Uterus (tissue), 4 donors: Measurements from ENCODE around the gene KLHL12. TPM values are rescaled to one million over a fixed set of nuclear protein-coding genes. Genes with fewer than 3 reads are reported as not detected.
"Not testable (repeated sequence)": the region's sequence is repeated elsewhere in the genome, so short reads cannot be mapped to it uniquely, and the experiment has no call there.

Experiments used
- DNase-seq, 2 donors: peaks; one replicate each; pipeline ENCODE4 v3.0.0-alpha.2; 2019 to 2020
- H3K27ac ChIP-seq, 2 donors: fragments of 200-600 bp; sonication (generic); 1 replicate in 1 of 2; 2 replicates in 1 of 2; pipeline ENCODE4 v1.5.1; 2016 to 2018
- H3K27me3 ChIP-seq, 2 donors: fragments of 200-600 bp; sonication (generic); one replicate each; pipeline ENCODE4 v1.5.1; 2018 to 2019; ENCODE audit warnings: control low read depth in 1 of 2
- H3K36me3 ChIP-seq, 2 donors: fragments of 200-600 bp; sonication (generic); one replicate each; pipeline ENCODE4 v1.5.1; 2019; ENCODE audit warnings: control low read depth in 1 of 2
- H3K4me1 ChIP-seq, 2 donors: fragments of 200-600 bp; sonication (generic); one replicate each; pipeline ENCODE4 v1.5.1; 2018 to 2019; ENCODE audit warnings: control low read depth in 1 of 2
- H3K4me3 ChIP-seq, 2 donors: fragments of 200-600 bp; sonication (generic); 1 replicate in 1 of 2; 2 replicates in 1 of 2; pipeline ENCODE4 v1.5.1; 2018 to 2019; ENCODE audit warnings: mild to moderate bottlenecking in 1 of 2
- H3K9me3 ChIP-seq, 2 donors: fragments of 200-600 bp; sonication (generic); one replicate each; pipeline ENCODE4 v1.5.1; 2019; ENCODE audit warnings: control low read depth in 1 of 2
- POLR2A ChIP-seq, 2 donors: fragments of 450-650 bp; IDR thresholded peaks; one replicate each; pipeline ENCODE4 v1.6.1; 2016; ENCODE audit warnings: antibody characterized with exemption in 2 of 2, mild to moderate bottlenecking in 1 of 2, moderate library complexity in 1 of 2
- intact Hi-C: fragments of 100-400 bp; cut with DNase I; formaldehyde crosslinking; loops from one replicate; pipeline ENCODE4 v1.15.1; 2023; ENCODE audit warnings: low total_unique reads
- total RNA-seq, 4 donors: library from RNA; depleted of rRNA in 3 of 4; stranded (reverse); fragments of >200 nt in 3 of 4; gene quantifications; one replicate each; pipeline versions ENCODE4 v1.1.0 to v1.2.4, GENCODE V29; 2014 to 2023
- TF ChIP-seq, protein P1 (sequence below), 4 experiments: fragments of 200-600 bp in 2 of 4; fragments of 450-650 bp in 2 of 4; sonication (generic) in 2 of 4; IDR thresholded peaks; one replicate each; pipeline ENCODE4 v1.5.1; 2016 to 2019; ENCODE audit warnings: antibody characterized with exemption in 4 of 4, mild to moderate bottlenecking in 2 of 4, moderate library complexity in 1 of 4
- donor health status: DM: yes; HTN: yes; CAD: no.

Gene KLHL12
- total RNA-seq, 4 donors from 2014 or later: 6.4 to 34.1 (median 20.4) TPM

DNA sequence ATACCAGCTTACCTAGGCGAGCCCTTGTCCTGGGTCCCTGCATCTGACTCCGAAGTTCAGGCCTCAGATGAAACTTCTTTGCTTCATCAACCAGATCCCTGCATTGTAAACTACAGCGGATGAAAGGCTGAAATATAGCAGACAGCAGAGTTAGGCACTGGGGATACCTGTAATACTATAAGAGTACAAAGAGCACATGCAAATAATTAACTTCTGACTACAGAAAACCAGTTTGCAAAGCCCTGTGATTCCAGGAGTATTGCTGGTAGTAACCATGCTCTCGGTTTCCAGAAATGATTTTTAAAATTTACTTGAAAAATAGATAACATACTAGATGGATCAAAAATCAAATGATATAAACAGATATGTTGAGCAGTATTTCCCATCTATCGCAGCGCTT is 18.0 kb downstream of the KLHL12 start:
- Histone ChIP-seq H3K4me3 (no peak overlapping the region), H3K9me3 (no peaks in the 10 kb centered on the region), H3K36me3 (no peaks in the 10 kb centered on the region), H3K27ac (no peak overlapping the region), H3K4me1 (no peaks in the 10 kb centered on the region), H3K27me3 (no peaks in the 10 kb centered on the region)
- no peak for DNase-seq
- no peak for TF ChIP-seq POLR2A (IDR thresholded peaks at IDR 0.05)
- TF ChIP-seq, protein P1, sequence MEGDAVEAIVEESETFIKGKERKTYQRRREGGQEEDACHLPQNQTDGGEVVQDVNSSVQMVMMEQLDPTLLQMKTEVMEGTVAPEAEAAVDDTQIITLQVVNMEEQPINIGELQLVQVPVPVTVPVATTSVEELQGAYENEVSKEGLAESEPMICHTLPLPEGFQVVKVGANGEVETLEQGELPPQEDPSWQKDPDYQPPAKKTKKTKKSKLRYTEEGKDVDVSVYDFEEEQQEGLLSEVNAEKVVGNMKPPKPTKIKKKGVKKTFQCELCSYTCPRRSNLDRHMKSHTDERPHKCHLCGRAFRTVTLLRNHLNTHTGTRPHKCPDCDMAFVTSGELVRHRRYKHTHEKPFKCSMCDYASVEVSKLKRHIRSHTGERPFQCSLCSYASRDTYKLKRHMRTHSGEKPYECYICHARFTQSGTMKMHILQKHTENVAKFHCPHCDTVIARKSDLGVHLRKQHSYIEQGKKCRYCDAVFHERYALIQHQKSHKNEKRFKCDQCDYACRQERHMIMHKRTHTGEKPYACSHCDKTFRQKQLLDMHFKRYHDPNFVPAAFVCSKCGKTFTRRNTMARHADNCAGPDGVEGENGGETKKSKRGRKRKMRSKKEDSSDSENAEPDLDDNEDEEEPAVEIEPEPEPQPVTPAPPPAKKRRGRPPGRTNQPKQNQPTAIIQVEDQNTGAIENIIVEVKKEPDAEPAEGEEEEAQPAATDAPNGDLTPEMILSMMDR (IDR thresholded peaks at IDR 0.05): no peak
- intact Hi-C loops: no loop called here

DNA sequence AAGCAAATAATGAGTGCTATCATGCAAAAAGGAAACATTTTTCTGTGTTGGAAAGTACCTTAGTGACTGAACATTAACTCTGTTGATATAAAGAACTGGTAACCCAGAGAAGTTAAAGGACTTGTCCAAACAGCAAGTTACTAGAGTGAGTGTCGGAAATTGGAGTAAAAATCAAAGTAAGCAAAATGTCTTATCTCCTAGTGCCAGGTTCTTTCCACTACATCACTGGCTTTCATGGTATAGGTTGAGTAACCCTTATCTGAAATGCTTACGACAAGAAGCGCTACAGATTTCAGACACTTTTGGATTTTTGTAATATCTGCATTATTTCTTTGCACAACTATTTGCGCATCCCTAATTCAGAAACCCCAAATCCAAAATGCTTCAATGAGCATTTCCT is 21.7 kb downstream of the KLHL12 start:
- H3K27me3 ChIP-seq: no peaks in the 10 kb centered on the region
- intact Hi-C loops: no loop called here
- no peak for DNase-seq
- H3K9me3 ChIP-seq: no peaks in the 10 kb centered on the region
- no peak overlapping the region for H3K27ac ChIP-seq
- H3K36me3 ChIP-seq: no peaks in the 10 kb centered on the region
- no peak overlapping the region for H3K4me3 ChIP-seq
- H3K4me1 ChIP-seq: no peaks in the 10 kb centered on the region
- TF ChIP-seq, protein P1 (IDR thresholded peaks at IDR 0.05): no peak
- no peak for TF ChIP-seq POLR2A (IDR thresholded peaks at IDR 0.05)

DNA sequence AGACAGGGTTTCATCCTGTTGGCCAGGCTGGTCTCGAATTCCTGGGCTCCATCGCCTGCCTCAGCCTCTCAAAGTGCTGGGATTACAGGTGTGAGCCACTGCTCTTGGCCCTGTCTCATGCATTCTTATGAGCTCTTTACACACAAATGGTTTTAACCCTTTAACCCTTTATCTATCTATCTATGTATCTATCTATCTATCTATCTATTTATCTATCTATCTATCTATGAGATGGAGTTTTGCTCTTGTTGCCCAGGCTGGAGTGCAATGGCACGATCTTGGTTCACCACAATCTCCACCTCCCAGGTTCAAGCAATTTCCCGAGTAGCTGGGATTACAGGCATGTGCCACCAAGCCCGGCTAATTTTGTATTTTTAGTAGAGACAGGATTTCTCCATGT is 23.2 kb downstream of the KLHL12 start:
- intact Hi-C loops, H3K27me3 ChIP-seq, H3K27ac ChIP-seq, H3K4me3 ChIP-seq, H3K36me3 ChIP-seq, DNase-seq, H3K9me3 ChIP-seq, H3K4me1 ChIP-seq: not testable (repeated sequence)

DNA sequence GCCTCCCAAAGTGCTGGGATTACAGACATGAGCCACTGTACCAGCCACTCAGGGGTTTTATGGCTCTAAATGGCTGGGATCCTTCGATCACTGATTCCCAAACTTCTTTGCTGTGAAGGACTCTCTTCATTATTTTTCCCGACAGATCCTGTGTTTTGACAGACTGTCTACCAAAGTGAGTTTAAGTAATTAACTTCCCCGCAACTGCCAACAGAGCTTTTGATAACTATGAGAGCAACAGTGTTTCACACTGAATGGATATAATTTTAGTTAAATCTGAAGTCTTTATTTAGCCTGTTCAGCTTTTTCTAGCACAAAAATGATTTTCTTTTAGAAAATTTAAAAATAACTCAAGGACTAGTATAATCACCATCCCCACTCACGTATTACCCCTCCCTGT is 25.5 kb downstream of the KLHL12 start:
- H3K9me3 ChIP-seq: no peaks in the 10 kb centered on the region
- no peaks in the 10 kb centered on the region for H3K4me1 ChIP-seq
- DNase-seq: no peak
- no peak overlapping the region for H3K27ac ChIP-seq
- no peak overlapping the region for H3K4me3 ChIP-seq
- no peaks in the 10 kb centered on the region for H3K36me3 ChIP-seq
- intact Hi-C loops: no loop called here
- no peak for TF ChIP-seq POLR2A (IDR thresholded peaks at IDR 0.05)
- TF ChIP-seq, protein P1 (IDR thresholded peaks at IDR 0.05): no peak
- H3K27me3 ChIP-seq: no peaks in the 10 kb centered on the region

DNA sequence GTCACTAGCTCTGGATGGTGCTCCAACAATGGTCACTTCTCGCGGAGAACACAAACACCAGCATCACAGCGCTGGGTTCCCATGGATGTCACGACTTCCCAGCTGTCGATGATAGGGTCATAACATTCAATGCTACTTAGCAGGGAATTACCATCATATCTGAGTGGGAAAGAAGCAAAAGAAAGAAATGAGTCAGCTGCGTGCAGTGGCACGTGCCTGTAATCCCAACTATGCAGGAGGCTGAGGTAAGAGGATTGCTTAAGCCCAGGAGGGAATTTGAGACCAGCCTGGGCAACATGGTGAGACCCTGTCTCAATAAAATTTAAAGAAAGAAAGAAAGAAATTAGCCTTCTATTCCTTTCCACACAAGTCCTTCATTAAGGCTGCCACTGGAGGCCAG is 34.5 kb downstream of the KLHL12 start:
- Histone ChIP-seq H3K27ac (no peak overlapping the region), H3K4me1 (no peaks in the 10 kb centered on the region), H3K36me3 (no peaks in the 10 kb centered on the region), H3K9me3 (no peaks in the 10 kb centered on the region), H3K27me3 (no peaks in the 10 kb centered on the region), H3K4me3 (no peak overlapping the region)
- TF ChIP-seq POLR2A (IDR thresholded peaks at IDR 0.05): no peak
- TF ChIP-seq, protein P1 (IDR thresholded peaks at IDR 0.05): no peak
- no peak for DNase-seq
- intact Hi-C loops: no loop called here

DNA sequence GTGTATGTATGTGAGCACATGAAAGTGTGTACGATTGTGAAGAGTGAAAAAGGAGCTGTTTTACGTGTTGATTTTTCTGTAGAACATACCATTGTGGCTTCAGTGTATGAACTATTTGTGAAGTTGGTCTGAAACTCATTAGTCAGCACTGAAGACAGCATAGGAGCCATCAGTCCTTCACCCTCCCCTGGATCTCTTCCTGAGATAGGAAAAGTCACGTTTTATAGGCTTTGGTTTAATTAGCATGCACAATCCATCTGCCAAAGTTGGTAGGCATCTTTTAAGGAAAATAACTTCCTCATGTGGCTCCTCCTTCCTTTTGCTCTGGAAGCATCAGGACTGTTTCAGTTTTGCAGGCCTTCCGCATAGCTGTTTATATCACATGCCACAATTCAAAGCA is 36.6 kb downstream of the KLHL12 start:
- TF ChIP-seq, protein P1 (IDR thresholded peaks at IDR 0.05): no peak
- TF ChIP-seq POLR2A (IDR thresholded peaks at IDR 0.05): no peak
- intact Hi-C loops: no loop called here
- H3K27me3 ChIP-seq: no peaks in the 10 kb centered on the region
- no peaks in the 10 kb centered on the region for H3K9me3 ChIP-seq
- no peak for DNase-seq
- H3K4me1 ChIP-seq: no peaks in the 10 kb centered on the region
- no peak overlapping the region for H3K4me3 ChIP-seq
- no peak overlapping the region for H3K27ac ChIP-seq
- H3K36me3 ChIP-seq: no peaks in the 10 kb centered on the region
